NCI-H748 (cell line): ENCODE data around the gene MN1.
A peak's percentile ranks its signal among the peaks of the same experiment; 100 is the strongest.

Experiments
- DNase-seq: peaks from one replicate; lab custom pipeline; 2025; ENCODE audit not compliant: unreplicated experiment; lab: John Stamatoyannopoulos, UW

MN1 gene

DNA sequence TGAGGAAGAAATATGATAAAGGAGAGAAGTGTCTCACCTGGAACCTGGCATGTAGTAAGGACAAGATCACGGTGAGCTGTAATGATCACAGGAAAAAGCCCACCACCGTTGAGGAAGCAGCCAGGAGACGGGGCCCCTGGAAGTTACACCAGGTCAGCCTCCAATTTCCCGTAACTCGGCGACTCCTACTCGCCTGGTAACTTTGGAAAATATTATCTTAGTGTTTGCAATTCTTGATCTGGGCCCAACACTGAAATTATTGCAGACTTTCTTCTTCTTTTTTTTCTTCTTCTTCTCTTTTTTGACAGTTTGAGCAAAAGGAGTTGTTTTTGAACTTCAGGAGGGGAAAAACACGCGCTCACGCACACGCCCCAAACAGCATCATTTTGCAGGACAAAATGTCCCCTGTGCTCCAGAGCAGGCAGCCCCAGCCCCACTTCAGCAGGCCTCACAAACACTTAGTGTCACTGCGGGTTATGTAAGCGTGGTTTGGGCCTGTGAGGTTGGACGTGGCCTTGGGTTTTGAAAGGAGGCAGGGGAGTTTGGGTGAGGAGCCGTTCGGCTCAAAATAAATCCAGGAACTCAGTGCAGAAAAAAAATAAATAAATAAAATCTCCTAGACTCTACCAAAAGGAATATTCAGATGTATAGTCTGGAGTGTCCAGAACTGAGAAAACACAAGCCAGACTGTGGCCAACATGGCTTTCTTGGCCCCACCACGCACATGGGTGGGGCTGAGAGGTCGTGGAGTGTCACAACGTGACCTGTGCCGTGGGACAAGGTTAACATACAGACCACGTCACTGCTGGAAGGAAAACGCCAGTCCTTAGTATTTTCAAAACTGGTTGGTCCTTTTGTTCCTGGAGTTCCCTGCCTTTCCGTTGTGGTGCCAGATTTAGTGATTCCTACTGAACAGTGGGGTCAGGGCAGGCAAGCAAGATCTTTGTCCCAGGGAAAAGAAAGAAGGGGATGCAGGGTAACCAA, 26.3 kb upstream of the MN1 start:
- DNase-seq: no peak

DNA sequence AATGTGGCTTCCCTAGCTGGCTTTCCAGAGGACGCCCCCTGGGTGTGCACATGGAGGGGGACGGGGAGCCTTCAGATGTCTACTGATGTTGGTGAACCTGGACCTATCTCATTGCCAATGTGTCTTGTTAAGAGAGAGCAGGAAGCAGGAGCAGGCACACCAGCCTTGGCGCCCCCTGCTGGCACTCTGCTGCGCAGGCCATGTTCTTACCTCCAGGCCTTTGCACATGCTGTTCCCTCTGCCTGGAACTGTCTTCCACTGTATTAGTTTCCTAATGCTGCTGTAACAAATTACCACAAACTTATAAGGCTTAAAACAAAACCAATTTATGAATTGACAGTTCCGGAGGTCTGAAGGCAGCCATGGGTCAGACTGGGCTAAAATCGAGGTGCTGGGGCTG, 23.6 kb upstream of the MN1 start:
- DNase-seq: peak; percentile 6

DNA sequence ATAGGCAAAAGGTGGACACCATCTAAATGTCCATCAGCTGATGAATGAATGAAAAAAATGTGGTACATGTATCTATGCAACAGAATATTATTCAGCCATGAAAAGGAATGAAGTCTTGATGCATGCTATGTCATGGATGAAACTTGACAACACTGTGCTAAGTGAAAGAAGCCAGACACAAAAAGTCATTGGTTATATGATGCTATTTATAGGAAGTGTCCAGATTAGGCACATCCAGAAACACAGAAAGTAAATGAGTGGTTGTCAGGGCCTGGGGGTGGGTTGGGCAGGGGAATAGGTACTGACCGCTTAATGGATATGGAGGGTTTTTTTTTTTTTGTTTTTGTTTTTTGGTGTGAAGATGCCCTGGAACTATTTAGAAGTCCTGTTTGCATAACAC, 21.7 kb upstream of the MN1 start:
- no peak for DNase-seq

DNA sequence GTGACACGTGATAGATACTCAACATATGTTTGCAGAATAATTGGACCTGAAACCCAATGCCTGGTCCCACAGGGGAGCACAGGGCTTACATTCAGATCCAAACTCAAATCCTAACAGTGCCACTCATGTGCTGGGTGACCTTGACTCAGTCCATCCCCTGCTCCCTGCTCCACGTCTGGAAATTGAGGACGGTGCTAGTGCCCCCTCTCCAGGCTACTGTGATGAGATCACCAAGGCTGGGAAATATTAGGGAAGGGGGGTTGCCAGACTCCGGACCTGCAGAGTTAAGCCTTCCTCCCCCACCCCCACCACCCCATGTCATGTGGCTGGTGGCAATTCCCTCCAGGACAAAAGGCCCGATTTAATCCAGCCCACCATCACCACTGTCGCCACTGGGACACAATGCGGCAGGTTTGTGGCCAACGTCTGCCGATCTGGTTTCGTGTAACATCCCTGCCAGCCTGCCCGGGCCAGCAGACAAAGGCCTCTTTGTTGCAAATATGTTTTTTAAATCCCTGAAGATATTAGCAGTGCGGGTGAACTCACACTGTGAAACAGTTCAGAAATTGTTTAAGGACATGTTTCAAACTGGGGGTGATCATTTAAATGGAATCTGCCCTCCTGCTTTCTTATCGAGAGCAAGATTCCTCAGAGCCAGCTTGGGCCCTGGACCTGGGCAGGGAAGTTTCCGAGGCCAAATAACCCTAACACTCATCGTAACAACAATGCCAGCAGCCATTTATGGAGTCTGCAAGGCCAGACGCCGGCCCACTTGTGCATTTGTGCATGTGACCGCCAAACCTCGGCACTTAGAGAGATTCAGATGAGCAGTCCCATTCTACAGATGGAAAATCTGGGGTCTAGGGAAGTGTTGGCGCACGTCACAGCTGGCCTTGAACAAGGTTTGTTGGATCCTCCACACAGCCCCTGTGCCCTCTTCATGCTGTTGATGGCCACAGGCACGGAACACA, 19.6 kb upstream of the MN1 start:
- no peak for DNase-seq

DNA sequence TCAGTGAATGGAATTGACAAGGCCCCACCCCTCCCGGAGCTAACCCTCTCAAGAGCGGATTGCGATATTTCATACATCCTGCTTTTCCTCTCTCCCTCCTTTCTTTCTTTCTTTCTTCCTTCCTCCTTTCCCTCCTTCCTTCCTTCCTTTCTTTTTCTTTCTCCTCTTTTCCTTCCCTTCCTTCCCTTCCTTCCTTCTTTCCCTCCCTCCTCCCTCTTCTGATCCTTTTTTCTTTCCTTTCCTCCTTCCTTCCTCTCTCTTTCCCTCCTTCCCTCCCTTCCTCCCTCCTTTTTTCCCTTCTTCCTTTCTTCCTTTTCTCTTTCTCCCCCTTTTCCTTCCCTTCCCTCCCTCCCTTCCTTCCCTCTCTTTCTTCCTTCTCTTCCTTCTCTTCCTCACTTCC, 15.0 kb upstream of the MN1 start:
- no peak for DNase-seq

DNA sequence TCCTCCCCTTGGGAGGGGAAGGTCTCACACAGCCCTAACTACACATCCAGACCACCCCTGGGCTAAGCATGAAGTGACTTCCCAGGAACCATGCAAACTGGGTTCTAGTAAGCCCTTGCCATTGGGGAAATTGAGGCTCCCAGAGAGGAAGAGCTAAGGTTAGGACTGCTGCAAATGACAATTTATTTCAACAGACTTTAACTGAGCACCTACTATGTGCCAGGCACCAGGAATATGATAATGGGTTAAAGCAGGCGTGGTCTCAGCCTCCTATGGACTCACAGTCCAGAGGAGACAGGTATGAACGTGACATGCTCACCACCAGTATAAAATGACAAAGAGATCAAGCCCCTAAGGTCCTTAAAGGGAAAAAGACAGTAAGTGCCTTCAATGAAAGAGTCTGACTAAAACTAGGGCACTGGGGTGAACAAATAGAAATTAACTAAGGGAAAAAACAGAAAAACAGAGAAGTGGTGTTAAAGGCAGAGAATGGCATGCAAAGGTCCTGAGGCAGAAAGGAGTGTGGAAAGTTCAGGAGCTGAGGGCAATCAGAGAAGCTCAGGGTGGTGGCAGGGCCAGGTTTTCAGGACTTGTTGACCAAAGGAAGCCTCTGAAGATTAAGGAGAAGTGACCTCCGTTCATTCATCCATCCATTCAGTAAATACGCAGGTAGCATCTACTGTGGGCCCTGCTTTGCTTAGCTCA, 14.4 kb upstream of the MN1 start:
- no peak for DNase-seq

DNA sequence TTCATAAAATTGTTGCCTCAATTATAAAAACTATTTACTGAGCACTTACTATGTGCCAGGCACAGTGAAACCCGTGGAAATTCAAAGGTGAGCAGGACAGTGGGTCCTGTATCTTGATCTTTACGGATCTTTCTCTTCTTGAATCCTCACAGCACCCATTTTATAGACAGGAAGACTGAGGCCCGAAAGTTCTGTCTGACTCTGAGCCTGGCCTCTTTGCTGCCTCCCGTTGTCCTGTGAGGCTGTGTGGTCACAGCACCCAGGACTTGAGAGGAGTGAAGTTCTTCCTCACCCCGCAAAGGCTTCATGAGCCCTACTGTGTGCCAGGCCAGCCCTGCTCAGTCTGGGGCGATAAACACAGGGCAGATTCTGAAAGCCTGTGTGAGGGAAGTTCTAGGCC, 13.4 kb upstream of the MN1 start:
- DNase-seq: no peak

DNA sequence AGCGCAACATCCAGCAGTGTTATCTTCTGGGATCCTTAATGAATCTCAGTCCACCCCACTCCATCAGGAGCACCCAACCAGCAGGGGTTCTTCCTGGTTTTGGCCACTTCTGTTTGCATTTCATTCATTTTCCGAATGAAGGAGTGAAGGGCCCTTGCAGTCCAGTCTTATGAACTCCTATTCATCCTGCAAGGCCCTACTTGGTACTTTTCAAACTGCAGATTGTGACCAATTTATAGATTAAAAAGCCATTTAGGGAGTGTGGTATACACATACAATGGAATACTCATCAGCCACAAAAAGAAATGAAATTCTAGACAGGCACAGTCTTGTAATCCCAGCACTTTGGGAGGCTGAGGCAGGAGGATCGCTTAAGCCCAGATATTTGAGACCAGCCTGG, 10.2 kb upstream of the MN1 start:
- DNase-seq: no peak

DNA sequence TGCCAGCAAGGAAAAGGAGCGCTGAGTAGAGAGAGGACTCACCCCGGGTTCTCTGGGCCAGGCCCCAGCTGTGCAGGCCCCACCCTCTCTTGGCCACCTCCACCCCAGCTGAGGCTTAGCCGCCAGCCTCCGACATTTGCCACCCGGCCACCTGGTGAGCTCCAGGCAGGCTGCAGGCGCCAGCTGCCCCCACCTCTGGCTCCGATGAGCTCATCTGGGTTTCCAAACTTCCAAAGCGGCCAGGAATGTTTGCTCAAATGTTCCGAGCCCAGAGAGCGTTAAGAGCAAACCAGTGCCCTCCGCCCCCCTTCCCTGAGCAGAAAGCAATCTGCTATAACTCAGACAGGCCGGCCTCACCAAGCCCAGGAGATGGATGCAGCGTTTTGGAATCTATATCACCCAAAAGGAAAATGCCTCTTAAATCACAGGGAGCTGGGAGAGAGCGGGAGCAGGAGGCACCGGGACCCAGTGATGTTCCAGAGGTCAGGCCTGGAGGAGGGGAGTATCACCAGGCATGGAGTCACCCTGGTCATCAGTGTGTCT, 9.1 kb upstream of the MN1 start:
- no peak for DNase-seq

DNA sequence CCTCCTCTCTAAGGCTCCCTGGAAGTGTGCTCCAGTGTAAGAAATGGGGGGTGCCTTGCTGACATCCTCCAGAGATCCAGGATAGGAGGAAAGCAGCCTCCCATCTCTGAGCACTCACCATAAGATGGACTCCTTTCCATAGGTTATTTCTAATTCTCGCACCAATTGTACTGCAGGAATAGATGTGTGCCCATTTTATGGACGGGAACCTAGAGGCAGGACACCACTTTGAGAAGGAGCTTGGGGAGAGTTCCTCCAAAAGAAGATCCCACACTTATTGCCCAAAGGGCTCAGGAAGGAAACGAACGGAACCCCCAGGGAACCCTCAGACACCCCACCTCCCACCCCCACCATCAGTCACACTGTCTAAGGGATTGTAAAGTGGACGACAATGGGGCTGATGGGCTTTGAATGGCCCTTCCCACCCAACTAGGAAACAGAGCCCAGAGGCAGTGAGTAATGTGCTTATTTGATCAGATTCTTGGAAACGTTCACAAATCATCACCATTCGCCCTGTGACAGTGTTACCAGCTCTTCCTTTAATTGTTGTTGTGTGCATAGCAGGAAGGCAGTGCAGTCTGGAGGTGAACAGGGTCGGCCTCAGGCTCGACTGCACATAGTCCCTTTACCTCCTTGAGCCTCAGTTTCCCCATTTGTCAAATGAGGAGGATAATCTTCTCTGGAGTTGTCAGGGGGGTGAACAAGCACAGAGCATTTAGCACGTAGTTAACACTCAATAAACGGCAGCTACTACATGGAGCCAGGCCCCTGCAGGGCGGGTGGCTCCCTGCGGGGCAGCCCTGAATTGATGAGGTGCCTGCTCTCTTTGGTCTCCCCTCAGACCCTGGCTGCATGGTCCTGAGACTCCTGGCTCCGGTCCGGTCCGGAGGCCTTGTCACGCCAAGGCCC, 8.4 kb upstream of the MN1 start:
- DNase-seq: no peak

DNA sequence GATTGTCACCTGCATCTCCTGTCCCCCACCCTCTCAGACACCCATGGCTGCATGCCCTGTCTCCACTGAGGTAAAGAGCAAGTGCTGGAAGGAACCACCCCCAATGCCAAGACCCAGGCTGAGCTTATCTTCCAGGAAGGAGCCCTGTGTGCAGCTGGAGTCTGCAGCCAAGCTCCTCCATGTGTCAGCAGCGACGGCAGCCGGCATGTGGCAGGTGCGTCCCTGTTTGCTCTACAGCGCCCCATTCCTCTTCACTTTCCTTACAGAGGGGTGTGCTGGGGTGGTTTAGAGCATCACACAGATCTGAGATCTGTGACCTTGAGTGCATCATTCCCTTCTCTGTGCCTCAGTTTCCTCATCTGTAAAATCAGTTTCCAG, 7.7 kb upstream of the MN1 start:
- DNase-seq: peak; percentile 4

DNA sequence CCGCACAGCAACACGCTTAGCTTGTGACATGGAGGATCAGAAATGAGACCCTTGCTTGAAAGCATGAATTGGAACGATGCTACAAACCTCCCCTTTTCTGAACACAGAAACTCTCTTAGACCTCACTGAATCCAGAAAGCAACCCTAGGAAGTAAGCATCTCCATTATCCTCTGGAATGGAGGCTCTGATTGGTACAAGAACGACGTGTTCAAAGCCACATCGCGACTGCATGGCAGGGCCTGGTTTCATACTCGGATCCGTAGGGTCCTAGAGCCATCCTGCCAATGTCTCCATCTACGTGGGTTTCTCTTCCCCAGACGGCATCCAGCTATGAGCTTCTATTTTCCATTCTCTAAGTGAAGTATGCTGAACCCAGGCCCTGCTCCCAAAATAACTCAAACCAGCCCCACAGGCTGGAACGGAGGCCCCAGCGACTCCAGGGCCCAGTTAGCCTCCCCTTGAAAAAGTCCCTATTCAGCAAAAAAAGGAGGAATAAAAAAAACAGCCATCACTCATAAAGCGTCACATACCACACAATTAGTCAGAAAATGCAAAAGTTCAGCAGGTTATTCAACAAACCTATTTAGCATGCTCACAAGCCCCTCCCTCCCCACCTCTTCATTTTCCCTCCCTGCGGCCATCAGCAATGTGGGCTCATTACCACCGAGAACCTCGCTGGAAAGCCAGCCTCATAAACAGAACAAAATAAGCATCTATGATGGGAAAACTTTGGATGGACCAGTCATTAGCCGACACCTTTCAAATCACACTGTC, 7.1 kb upstream of the MN1 start:
- DNase-seq: no peak

DNA sequence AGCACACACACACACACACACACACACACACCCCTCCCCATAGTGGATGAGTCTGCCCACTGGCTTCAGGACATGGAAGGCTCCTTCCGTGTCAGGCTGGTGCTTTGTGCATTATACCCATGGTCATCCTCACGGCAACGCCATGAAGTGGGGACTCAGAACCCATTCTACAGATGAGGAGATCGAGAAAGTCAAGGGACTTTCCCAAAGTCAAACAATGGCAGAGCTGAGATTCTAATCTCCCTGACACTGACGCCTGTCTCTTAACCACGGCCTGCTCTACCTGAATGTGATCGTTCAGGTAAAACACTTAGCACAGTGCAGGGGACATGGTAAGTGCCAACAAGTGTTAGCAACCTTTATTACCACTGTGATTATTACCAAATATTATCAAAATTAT, 4.3 kb upstream of the MN1 start:
- no peak for DNase-seq

DNA sequence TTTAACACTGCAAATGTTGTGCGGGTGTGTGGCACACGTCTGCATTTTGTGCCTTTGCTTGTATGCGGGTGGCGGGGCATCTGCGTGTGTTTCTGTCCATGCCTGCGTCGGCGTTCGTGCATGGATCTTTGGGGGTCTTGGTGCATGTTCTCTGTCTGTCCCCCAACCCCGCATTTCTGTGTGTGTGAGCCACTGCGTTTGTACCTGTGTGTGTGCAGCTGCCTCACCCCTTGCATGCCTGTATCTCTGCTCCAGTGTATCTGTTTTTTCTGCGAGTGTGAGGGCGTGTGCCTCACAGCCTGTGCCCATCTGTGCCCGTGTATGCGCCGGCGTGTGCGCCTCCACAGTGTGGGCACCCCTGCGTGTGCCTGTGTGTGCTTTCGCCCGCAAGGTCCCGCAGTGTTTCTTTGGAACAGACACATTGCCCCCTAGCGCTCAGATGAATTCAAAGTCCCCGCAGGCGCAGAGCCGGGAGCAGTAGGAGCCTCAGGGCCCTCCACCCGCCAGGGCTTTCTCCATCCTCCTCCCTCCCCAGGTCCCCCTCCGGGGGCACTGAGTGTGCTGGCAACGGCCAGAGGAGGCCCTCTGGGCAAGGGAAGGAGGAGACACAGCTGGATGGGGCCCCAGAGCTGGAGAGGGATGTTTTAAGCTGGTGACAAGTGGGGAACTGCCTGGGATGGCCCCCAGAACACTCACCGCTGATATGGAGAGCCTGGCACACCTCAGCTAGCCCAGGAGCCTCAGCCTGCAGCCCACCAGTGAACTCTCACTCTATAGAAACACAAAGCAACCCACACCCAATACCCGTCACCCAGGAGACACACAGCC, 3.1 kb upstream of the MN1 start:
- peak; percentile 65 for DNase-seq

DNA sequence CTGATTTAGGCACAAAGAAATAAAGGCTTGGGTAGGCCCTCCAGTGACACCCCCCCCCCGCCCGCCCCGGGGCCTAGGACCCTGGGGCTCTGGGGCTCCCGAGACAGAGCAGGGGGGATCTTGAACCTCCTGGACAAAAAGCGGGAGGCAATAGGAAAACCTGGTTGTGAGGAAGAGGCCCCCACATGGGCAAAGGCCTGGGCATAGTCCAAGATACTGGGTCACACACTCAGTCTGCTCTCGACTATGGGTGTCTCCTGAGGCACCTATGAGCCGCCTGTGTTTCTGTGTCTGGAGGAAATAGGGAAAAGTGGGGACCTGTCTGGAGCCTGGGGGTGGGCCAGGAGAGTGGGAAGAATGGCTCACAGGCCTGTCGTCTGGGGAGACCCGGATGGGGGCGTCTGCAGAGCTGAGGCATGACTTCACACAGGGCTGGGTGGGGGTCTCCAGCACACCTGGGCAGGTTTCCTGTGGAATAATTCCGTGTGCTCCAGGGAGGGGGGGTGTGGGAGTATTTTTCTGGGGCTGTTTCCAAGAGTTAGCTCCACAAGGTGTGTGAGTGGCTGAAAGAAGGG, 2.4 kb upstream of the MN1 start:
- DNase-seq: no peak

DNA sequence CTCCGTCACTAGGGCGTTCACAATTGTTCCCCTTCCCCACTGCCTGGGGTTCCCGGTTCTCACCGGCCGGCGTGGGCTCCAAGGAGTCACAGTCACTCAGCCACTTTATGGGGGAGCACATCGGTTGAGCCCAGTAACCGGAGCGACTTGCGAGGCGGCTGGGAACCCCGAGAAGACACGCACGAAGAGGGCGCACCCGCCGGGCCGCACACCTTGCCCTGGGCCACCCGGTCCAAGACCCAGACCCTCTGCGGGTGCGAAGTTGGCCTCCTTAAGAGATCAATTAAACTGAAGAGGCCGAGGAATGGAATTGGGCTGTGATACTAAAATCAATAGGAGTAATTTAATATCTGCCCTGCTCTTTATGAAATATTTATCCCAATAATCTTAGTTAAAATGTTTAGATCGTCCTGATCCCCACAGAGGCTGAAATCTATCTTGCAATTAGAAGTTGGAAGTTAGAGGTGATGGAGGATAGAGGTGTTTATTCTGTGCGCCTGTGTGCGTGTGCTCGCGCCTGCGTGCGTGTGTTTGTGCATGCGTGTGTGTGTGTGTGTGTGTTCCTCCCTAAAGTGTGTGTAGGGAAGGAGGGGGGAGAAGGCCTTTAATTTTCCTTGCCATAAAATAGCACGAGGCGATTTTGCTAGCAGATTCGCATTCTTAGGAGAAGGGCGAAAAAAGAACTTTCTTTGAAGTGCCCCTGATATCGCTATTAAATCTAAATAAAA, 954 bp upstream of the MN1 start:
- peak; percentile 1 for DNase-seq

DNA sequence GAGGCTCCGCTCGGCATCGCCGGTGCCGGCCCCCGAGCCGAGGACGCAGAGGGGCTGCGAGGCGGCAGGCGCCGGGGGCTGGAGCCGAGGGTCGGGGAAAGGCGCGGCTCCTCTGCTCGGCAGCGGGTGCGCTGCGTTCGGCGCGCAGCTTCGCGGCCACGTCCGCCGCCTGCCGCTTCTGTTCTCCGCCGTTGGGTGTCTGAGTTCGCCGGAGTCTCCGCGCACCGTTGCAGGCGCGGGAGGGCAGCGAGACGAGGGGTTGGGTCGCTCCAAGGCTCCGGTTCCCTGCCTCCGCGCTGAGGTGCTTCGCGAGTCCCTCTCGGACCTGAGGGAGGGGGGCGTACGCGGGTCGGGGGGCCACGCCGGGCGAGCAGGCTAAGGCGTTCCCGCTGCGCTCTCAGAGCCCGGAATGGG, 347 bp downstream of the MN1 start:
- DNase-seq: peak; percentile 40
